ENCODE measurements around the gene RFFL. TPM values are rescaled to one million over a fixed set of nuclear protein-coding genes. Genes with fewer than 3 reads are reported as not detected.
"Not testable (repeated sequence)": the region's sequence is repeated elsewhere in the genome, so short reads cannot be mapped to it uniquely, and the experiment has no call there.

Gene RFFL
- total RNA-seq, 1 experiment from 2014 or later: 8.2 TPM

DNA sequence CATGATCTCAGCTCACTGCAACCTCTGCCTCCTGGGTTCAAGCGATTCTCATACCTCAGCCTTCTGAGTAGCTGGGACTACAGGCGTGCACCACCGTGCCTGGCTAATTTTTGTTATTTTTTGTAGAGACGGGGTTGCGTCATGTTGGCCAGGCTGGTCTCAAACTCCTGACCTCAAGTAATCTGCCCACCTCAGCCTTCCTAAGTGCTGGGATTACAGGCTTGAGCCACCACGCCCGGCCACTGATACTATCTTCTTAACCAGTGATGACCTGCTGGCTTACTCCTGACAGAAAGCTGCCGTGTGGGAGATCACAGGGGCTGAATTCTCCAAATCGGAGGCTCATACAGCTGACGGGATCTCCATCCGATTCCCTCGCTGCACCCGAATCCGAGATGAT lies 62.5 kb downstream of the RFFL start:
- not testable (repeated sequence) for H3K4me1 ChIP-seq (replicated peaks); H3K4me3 ChIP-seq; H3K27me3 ChIP-seq (replicated peaks); H3K27ac ChIP-seq; DNase-seq (ENCODE audit: low read depth in 1 of 2, low spot score in 2 of 2); H3K9me3 ChIP-seq (replicated peaks)
- H3K36me3 ChIP-seq: peaks cover 59% of the 10 kb centered on the region

DNA sequence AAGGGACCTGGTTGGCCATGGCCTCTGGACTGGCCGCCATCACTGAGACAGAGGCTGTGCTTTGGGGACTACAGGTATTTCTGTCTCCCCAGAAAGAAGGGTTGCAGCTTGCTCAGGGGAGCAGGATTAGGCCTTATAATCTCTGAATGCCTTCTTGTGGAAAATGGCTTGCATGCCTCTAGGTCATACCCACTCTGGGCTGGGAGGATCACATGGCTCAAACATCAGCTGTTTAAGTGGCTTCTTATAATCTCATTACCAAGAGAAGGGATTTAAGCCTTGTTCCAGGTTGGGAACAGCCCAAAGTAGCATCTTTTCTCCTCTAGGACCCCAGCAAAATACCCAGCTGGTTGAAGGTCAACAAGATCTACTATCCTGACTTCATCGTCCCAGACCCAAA lies 64.1 kb downstream of the RFFL start:
- H3K27me3 ChIP-seq (replicated peaks): no peaks in the 10 kb centered on the region
- H3K36me3 ChIP-seq: peaks cover 72% of the 10 kb centered on the region
- H3K4me3 ChIP-seq: no peak overlapping the region
- no peak for DNase-seq (ENCODE audit: low read depth in 1 of 2, low spot score in 2 of 2)
- no peak overlapping the region for H3K27ac ChIP-seq
- no peaks in the 10 kb centered on the region for H3K4me1 ChIP-seq (replicated peaks)
- H3K9me3 ChIP-seq (replicated peaks): no peaks in the 10 kb centered on the region

DNA sequence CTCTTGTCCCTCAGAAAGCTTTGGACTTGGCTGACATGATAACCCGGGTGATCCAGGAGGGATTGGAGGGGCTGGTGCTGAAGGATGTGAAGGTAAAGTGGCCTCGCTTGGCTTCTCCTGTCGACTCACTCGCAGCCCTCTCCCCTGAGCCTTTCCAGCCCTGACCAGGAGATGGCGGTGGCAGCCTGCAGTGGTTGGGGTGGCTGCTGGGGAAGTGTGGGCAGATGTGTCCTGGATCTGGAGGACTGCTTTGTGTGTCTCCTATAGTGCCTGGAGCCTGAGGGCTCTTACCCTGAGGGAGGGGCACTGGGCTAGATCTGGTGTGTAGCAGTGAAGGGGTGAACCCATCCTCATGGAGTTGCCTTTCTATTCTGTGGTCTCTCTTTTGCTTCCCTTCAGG lies 65.3 kb downstream of the RFFL start:
- Histone ChIP-seq H3K27me3 (replicated peaks) (no peaks in the 10 kb centered on the region), H3K27ac (no peak overlapping the region)

DNA sequence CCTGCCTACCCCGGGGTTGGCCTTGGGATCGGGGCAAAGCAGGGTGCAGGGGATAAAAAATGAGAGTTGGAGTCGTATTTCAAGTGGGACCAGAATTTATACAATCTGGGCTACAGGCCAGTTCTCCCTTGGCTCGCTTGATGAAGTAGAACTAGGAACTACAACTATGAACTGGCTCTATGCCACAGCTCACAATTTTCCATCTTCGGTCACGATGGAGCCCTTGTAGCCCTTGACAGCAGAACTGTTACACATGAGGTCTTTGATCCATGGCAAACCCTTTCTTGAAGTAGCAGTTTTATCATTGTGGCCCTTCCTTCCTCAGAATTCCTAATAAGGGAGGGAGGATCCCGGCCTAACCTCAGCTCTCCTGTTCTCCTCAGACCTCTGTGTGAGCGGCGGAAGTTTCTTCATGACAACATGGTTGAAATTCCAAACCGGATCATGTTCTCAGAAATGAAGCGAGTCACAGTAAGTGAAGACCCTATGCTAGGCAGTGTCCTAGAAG lies 66.1 kb downstream of the RFFL start:
- Histone ChIP-seq H3K4me1 (replicated peaks) (no peaks in the 10 kb centered on the region), H3K4me3 (no peak overlapping the region), H3K27me3 (replicated peaks) (no peaks in the 10 kb centered on the region), H3K9me3 (replicated peaks) (no peaks in the 10 kb centered on the region), H3K27ac (no peak overlapping the region), H3K36me3 (peaks cover 82% of the 10 kb centered on the region)
- no peak for DNase-seq (ENCODE audit: low read depth in 1 of 2, low spot score in 2 of 2)

More for the DNA sequence above, 65.3 kb downstream of the RFFL start:
- Histone ChIP-seq H3K36me3 (peaks cover 77% of the 10 kb centered on the region), H3K4me1 (replicated peaks) (no peaks in the 10 kb centered on the region), H3K9me3 (replicated peaks) (no peaks in the 10 kb centered on the region), H3K4me3 (no peak overlapping the region)
- peak; percentile 56 to 75 for DNase-seq (ENCODE audit: low read depth in 1 of 2, low spot score in 2 of 2)

DNA sequence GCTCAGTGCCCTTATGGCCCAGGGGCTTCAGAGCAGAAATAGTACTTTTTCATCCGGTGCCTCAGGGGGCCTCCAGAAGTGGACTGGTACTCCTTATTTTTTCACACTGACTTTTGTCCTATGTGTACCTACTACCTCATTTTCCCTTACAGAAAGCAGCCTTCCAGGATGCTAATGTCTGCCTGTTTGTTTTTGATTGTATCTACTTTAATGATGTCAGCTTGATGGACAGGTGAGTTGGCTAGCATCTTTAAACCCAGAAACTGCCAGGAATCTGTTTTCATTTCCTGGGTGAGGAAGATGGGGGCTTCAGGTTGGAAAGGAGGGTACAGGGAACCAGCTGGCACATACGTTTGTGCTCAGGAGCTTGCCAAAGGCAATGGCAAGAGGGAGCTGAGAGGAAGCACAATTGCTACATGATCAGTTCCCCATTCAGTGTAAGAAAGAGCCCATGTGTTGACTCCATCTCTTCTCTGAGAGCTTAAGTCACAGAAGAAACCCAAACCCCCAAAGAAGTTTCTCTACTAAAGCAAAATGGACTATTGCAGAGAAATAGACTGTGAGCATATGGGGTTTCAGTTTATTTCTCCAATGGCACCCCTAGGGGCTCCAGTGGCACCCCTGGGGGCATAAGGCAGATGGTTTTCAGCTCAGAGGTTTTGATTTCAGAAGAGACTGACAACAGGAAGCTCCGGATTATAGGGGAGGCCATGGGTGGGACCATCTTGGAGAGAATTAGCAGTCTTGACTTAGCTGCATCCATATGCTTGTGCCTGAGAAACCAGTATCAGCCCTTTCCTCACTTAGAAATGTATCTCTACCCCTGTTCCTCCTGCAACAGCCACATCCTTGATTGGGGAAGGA lies 66.9 kb downstream of the RFFL start:
- no peaks in the 10 kb centered on the region for H3K9me3 ChIP-seq (replicated peaks)
- peaks cover 82% of the 10 kb centered on the region for H3K36me3 ChIP-seq
- DNase-seq (ENCODE audit: low read depth in 1 of 2, low spot score in 2 of 2): no peak
- H3K27me3 ChIP-seq (replicated peaks): no peaks in the 10 kb centered on the region
- no peak overlapping the region for H3K27ac ChIP-seq
- no peaks in the 10 kb centered on the region for H3K4me1 ChIP-seq (replicated peaks)
- no peak overlapping the region for H3K4me3 ChIP-seq

GRCh38 chr17:34993031-34993430 lies 70.5 kb downstream of the RFFL start:
- H3K27ac ChIP-seq: no peak overlapping the region

DNA sequence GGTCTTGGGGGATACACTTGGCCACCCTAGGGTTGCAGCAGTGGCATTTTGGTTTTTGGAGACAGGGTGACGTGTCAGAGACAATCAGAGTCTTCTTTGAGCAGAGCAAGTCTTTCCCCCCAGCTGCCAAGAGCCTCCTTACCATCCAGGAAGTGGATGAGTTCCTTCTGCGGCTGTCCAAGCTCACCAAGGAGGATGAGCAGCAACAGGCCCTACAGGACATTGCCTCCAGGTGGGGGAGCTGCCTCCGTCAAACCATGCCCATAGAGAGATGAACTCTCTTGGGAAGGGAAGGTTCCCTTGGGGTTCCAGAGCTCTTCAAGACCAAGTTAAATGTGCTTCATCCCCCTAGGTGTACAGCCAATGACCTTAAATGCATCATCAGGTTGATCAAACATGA lies 71.9 kb downstream of the RFFL start:
- no peak overlapping the region for H3K27ac ChIP-seq
- peaks cover 13% of the 10 kb centered on the region for H3K4me1 ChIP-seq (replicated peaks)
- H3K9me3 ChIP-seq (replicated peaks): no peaks in the 10 kb centered on the region
- H3K4me3 ChIP-seq: no peak overlapping the region
- no peak for DNase-seq (ENCODE audit: low read depth in 1 of 2, low spot score in 2 of 2)
- peaks cover 80% of the 10 kb centered on the region for H3K36me3 ChIP-seq
- no peaks in the 10 kb centered on the region for H3K27me3 ChIP-seq (replicated peaks)

More at GRCh38 chr17:34993031-34993430, 70.5 kb downstream of the RFFL start:
- Histone ChIP-seq H3K27me3 (replicated peaks) (no peaks in the 10 kb centered on the region), H3K9me3 (replicated peaks) (no peaks in the 10 kb centered on the region), H3K36me3 (peaks cover 85% of the 10 kb centered on the region), H3K4me1 (replicated peaks) (no peaks in the 10 kb centered on the region), H3K4me3 (no peak overlapping the region)
- DNase-seq (ENCODE audit: low read depth in 1 of 2, low spot score in 2 of 2): no peak

GRCh38 chr17:34990921-34991365 lies 72.6 kb downstream of the RFFL start:
- Histone ChIP-seq H3K4me3 (no peak overlapping the region), H3K27ac (no peak overlapping the region), H3K27me3 (replicated peaks) (no peaks in the 10 kb centered on the region), H3K9me3 (replicated peaks) (no peaks in the 10 kb centered on the region), H3K36me3 (peaks cover 81% of the 10 kb centered on the region), H3K4me1 (replicated peaks) (peaks cover 13% of the 10 kb centered on the region)
- DNase-seq (ENCODE audit: low read depth in 1 of 2, low spot score in 2 of 2): no peak

GRCh38 chr17:34989473-34989872 lies 74.0 kb downstream of the RFFL start:
- H3K27ac ChIP-seq: no peak overlapping the region
- peaks cover 13% of the 10 kb centered on the region for H3K4me1 ChIP-seq (replicated peaks)
- H3K9me3 ChIP-seq (replicated peaks): no peaks in the 10 kb centered on the region
- H3K27me3 ChIP-seq (replicated peaks): no peaks in the 10 kb centered on the region
- no peak for DNase-seq (ENCODE audit: low read depth in 1 of 2, low spot score in 2 of 2)
- H3K36me3 ChIP-seq: peaks cover 71% of the 10 kb centered on the region
- no peak overlapping the region for H3K4me3 ChIP-seq

DNA sequence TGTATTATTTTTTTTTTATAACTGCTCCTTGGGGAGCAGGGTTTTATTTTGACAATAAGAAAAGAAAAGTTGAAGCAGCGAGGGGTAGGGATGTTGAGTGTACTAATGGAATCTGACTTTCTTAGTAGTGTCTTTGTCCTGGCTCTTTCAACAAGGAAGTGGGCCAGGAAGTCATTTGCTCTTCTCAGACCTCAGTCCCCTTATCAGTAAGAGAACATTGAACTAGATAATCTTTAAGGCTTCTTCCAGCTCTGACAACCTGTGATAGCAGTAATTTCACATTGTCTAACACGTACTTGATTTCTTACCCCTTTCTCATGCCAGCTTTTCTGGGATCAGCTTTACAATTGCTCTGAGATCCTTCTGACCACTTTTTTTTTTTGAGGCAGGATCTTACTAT lies 74.9 kb downstream of the RFFL start:
- peaks cover 67% of the 10 kb centered on the region for H3K36me3 ChIP-seq
- peaks cover 13% of the 10 kb centered on the region for H3K4me1 ChIP-seq (replicated peaks)
- H3K27ac ChIP-seq: no peak overlapping the region
- DNase-seq (ENCODE audit: low read depth in 1 of 2, low spot score in 2 of 2): no peak
- H3K27me3 ChIP-seq (replicated peaks): no peaks in the 10 kb centered on the region
- no peaks in the 10 kb centered on the region for H3K9me3 ChIP-seq (replicated peaks)
- no peak overlapping the region for H3K4me3 ChIP-seq

DNA sequence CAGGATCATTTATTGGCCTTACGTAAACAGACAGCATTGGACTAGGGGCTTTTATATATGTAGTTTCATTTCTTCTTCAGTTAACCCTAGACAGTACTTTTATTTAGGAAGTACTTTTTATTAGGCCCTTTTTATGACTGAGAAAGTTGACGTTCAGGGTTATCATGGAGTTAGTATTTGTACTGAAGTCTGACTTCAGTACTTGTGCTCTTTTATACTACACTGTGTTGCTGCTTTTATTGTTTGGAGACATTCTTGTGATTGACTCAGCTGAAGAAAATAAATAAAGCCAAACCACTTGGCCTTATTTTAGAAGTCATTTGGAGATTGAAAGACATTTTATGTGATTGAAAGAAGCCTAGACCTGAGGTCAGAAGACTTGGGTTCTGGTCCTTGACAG lies 76.3 kb downstream of the RFFL start:
- peak in 1 of 2 experiments; percentile 54 for DNase-seq (ENCODE audit: low read depth in 1 of 2, low spot score in 2 of 2)
- no peak overlapping the region for H3K4me3 ChIP-seq
- no peaks in the 10 kb centered on the region for H3K27me3 ChIP-seq (replicated peaks)
- no peak overlapping the region; the same call in 1 of the 2 replicates for H3K27ac ChIP-seq
- H3K4me1 ChIP-seq (replicated peaks): peaks cover 13% of the 10 kb centered on the region
- H3K9me3 ChIP-seq (replicated peaks): no peaks in the 10 kb centered on the region
- H3K36me3 ChIP-seq: peaks cover 59% of the 10 kb centered on the region

GRCh38 chr17:34981538-34982241 lies 81.8 kb downstream of the RFFL start:
- no peak for DNase-seq (ENCODE audit: low read depth in 1 of 2, low spot score in 2 of 2)
- Histone ChIP-seq H3K36me3 (peaks cover 24% of the 10 kb centered on the region), H3K27ac (peak overlapping the region; percentile 95), H3K4me1 (replicated peaks) (peaks cover 14% of the 10 kb centered on the region), H3K4me3 (peak overlapping the region; percentile 97), H3K9me3 (replicated peaks) (no peaks in the 10 kb centered on the region), H3K27me3 (replicated peaks) (no peaks in the 10 kb centered on the region)

GRCh38 chr17:34980681-34981537 lies 82.6 kb downstream of the RFFL start:
- Histone ChIP-seq H3K27ac (peak overlapping the region; percentile 95), H3K4me3 (peak overlapping the region; percentile 97), H3K27me3 (replicated peaks) (no peaks in the 10 kb centered on the region), H3K9me3 (replicated peaks) (no peaks in the 10 kb centered on the region), H3K4me1 (replicated peaks) (peaks cover 13% of the 10 kb centered on the region), H3K36me3 (peaks cover 18% of the 10 kb centered on the region)
- peak; percentile 69 to 89 for DNase-seq (ENCODE audit: low read depth in 1 of 2, low spot score in 2 of 2)

All from SJSA1 (cell line).